IPS-18c (cell line): ENCODE measurements around the gene ZMIZ1.

Source experiments
- H3K4me3 ChIP-seq: 2 replicates; pipeline ENCODE4 v1.7.0; 2013; ENCODE audit warnings: low read depth, mild to moderate bottlenecking, low read length, moderate library complexity; ENCODE audit not compliant: insufficient read depth
- H3K9me3 ChIP-seq: one replicate; pipeline ENCODE4 v1.6.1; 2013; ENCODE audit warnings: mild to moderate bottlenecking, low read length, moderate library complexity; ENCODE audit not compliant: control insufficient read depth, insufficient read depth

ZMIZ1 gene

GRCh38 chr10:79047875-79048638 is 20.7 kb upstream of the ZMIZ1 start:
- no peak overlapping the region for H3K4me3 ChIP-seq

GRCh38 chr10:79048639-79049550 is 19.9 kb upstream of the ZMIZ1 start:
- H3K9me3 ChIP-seq: no peaks in the 10 kb centered on the region
- H3K4me3 ChIP-seq: no peak overlapping the region

More at GRCh38 chr10:79047875-79048638, 20.7 kb upstream of the ZMIZ1 start:
- H3K9me3 ChIP-seq: no peaks in the 10 kb centered on the region

GRCh38 chr10:79049931-79050895 is 18.6 kb upstream of the ZMIZ1 start:
- H3K9me3 ChIP-seq: no peaks in the 10 kb centered on the region
- no peak overlapping the region for H3K4me3 ChIP-seq

GRCh38 chr10:79050896-79051555 is 17.7 kb upstream of the ZMIZ1 start:
- H3K4me3 ChIP-seq: no peak overlapping the region
- H3K9me3 ChIP-seq: no peaks in the 10 kb centered on the region

- Histone ChIP-seq H3K9me3 (no peaks in the 10 kb centered on the region), H3K4me3 (no peak overlapping the region)
These were observed 17.0 kb upstream of the ZMIZ1 start for GRCh38 chr10:79051766-79052165.

GRCh38 chr10:79052291-79053080 is 16.3 kb upstream of the ZMIZ1 start:
- H3K4me3 ChIP-seq: no peak overlapping the region

GRCh38 chr10:79053081-79053434 is 15.7 kb upstream of the ZMIZ1 start:
- Histone ChIP-seq H3K9me3 (no peaks in the 10 kb centered on the region), H3K4me3 (no peak overlapping the region)

More at GRCh38 chr10:79052291-79053080, 16.3 kb upstream of the ZMIZ1 start:
- H3K9me3 ChIP-seq: no peaks in the 10 kb centered on the region

GRCh38 chr10:79053481-79054202 is 15.1 kb upstream of the ZMIZ1 start:
- Histone ChIP-seq H3K4me3 (no peak overlapping the region), H3K9me3 (no peaks in the 10 kb centered on the region)

- Histone ChIP-seq H3K4me3 (no peak overlapping the region), H3K9me3 (no peaks in the 10 kb centered on the region)
These were observed 14.3 kb upstream of the ZMIZ1 start for GRCh38 chr10:79054203-79055099.

- H3K9me3 ChIP-seq: no peaks in the 10 kb centered on the region
- H3K4me3 ChIP-seq: no peak overlapping the region
These were observed 13.5 kb upstream of the ZMIZ1 start for GRCh38 chr10:79055100-79055782.

GRCh38 chr10:79055892-79056291 is 12.9 kb upstream of the ZMIZ1 start:
- no peak overlapping the region for H3K4me3 ChIP-seq
- no peaks in the 10 kb centered on the region for H3K9me3 ChIP-seq

- Histone ChIP-seq H3K9me3 (no peaks in the 10 kb centered on the region), H3K4me3 (no peak overlapping the region)
These were observed 12.4 kb upstream of the ZMIZ1 start for GRCh38 chr10:79056361-79056735.

GRCh38 chr10:79056736-79057391 is 11.9 kb upstream of the ZMIZ1 start:
- H3K4me3 ChIP-seq: no peak overlapping the region
- H3K9me3 ChIP-seq: no peaks in the 10 kb centered on the region
